HG02885 (cell line): ENCODE measurements around the gene PRKACB.
A peak's percentile ranks its signal among the peaks of the same experiment; 100 is the strongest.
"Not testable (repeated sequence)": the region's sequence is repeated elsewhere in the genome, so short reads cannot be mapped to it uniquely, and the experiment has no call there.

Experiments
- ATAC-seq: cut with Tn5 transposase; IDR thresholded peaks from one replicate; pipeline ENCODE4 v1.9.1; 2021; ENCODE audit warnings: mild to moderate bottlenecking; ENCODE audit not compliant: unreplicated experiment, poor library complexity

PRKACB gene

DNA sequence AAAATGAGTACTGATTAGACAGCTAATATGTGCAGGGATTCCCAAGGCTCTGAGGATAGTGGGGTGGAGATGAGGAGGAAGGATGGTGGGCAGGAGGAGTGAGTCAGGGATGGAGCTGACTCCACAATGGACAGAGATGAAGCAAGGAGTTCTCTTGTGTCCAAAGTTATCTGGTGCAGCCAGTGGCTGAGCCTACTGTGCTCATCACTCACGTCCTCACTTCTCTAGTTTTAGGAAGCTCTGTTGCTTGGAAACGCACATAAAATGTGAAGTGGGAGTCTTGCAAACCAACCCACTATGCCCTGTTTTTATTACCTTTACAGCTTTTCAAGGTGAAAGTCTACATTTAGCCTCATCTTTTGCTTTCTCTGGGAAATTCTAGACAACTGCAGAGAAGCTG, 120.9 kb downstream of the PRKACB start:
- no peak for ATAC-seq

DNA sequence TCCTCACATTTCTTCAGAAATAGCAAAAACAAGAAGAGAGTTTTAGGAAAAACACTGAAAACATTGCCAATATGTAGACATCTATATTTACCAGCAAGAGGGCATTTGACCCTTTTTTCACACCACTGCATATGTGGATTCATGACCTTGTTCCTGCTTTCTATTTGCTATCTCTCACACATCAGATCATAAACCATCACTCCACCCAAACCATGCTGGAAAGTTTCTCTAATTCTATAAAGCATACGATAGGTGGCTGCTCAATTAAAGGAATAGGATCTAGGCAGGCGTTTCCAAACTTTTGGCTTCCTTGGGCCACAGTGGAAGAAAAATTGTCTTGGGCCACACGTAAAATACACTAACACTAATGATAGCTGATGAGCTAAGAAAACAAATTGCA, 121.8 kb downstream of the PRKACB start:
- ATAC-seq: no peak

DNA sequence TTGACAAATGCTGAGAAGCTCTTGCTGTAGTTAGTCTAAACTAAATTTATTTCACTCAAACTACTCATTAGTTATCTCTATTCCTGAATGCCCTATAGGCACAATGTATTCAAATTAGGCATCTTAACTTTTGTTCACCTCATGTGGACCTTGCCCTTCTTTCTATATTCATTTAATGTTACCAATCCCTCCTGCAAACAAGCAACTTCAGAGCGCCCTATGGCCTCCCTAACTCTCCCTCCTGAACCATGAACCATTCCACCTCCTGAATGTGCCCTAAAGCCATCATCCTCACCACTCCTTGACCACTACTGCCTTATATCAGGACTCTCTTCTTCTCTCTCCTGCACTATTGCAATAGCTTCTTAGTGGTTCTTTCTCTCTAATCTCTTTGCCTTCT, 122.7 kb downstream of the PRKACB start:
- no peak for ATAC-seq

DNA sequence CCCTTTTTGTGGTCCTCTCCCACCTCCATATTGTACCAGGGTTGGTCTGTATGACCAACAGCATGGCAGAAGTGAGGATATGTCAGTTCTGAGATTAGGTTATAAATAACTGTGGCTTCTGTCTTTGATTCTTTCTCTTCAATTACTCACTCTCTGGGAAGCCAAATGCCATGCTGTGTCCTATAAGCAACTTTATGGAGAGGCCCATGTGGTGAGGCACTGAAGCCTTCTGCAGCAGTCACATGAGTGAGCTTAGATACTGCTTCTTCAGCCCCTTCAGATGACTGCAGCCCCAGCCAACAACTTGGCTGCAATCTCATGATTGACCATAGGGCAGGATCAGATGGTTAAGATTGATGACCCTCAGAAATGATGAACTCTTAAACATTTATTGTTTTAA, 123.4 kb downstream of the PRKACB start:
- no peak for ATAC-seq

DNA sequence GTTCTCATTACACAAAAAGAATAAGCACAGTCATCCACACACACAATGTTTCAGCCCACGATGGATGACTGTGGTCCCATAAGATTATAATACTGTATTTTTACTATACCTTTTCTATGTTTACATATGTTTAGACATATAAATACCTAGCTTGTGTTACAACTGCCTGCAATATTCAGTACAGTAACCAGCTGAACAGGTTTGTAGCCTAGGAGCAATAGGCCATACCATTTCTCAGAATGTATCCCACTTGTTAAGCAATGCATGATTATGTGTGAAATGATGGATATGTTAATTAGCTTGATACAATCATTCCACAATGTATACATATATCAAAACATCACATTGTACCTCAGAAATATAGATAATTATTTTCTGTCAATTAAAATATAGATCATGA, 124.3 kb downstream of the PRKACB start:
- ATAC-seq: no peak

DNA sequence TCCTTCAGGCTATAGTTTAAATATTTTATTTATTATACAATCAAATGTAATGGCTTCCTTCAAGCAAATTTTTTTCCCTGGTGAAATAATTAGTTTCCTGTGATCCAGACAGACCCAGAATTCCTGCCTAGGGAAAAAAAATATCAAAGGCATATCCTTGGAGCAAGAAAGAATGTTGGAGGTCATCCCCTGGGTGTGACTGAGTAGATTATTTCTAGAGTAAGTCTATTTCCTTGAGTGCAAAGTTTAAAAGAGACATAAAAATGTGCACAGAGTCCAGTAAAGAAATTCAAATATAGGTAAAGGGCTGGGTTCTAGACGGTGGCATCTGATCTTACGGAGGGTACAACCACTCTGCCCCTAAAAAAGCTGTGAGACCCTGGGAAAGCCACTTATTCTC, 125.2 kb downstream of the PRKACB start:
- no peak for ATAC-seq

DNA sequence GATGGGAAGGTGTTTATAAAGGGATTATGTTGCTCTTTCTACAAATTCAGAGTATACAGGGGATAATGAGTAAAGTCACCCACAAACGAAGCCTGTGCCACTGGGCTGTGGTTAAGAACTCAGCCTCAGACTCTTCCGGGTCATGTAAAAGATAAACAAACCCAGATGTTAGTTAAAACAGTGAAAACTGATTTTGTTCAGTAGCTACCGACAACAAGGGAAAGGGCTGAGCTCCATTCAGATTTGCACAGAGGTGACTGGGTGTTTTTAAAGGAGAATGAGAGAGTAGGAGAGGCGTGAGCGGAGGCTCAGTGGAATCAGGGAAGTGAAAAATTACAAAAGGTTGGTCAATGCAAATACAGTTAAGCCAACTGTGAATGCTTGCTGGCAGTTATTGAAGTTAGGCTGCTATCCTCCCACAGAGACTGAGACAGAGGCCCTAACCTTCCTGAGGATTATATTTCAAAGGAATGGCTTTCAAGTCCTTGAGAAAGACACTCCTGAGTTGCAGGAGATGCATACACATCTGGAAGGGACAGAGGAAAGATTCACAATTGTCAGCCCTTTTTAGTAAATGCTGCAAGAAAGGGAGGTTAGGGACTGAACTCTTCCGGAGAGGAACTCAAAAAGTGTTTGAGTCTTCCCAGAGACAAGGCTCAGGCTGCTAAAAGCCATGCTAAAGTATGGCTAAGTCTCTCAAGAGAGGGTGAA, 127.5 kb downstream of the PRKACB start:
- peak; percentile 98 for ATAC-seq

DNA sequence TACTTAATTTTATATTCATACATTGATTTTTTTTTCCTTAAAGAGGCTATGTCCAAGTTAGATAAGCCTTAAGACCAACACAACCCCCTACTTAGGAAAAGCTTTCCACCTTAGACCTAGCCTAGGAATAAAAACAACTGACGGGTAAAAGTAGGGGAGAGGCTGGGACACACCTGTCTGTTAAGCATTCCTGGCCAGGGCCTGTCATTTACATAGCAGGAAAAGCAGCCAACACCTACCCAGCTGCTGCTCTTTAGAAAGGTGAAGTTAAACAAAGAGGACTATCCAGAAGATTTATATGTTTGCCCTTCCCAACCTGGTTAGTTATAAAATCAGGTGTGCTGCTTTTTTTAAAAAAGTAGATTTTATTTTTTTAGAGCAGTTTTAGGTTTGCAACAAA, 128.3 kb downstream of the PRKACB start:
- no peak for ATAC-seq

DNA sequence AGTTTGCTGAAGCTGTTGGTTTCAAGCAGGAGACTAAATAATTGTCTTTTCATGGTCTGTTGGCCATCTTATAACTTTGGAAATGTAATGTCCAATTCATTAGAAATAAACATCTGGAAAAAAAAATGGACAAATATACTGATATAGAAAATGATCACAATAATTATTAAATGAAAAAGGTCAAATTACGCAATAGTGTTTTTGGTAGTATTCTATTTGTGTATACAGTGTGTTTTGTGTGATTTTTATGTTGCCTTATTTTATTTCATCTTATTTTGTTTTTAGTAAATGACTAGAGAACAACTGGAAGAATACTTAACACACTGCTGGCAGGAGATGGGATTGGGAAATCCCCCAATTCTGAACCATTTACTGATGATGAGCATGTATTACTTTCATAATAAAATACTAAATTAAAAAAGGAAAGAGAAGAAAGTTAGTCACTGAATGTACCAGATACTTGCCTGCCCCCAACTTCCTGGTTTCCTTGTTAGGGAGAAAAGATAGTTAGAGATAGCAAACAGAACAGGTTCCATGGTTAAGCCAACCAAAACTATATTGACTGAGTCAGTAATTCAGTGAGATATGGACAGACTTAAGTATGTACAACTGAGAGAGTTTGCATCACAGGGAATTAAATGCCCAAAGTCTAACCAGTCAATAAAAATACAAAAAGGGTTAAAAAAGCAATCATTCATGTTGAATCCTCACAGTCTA, 133.4 kb downstream of the PRKACB start:
- ATAC-seq: no peak

DNA sequence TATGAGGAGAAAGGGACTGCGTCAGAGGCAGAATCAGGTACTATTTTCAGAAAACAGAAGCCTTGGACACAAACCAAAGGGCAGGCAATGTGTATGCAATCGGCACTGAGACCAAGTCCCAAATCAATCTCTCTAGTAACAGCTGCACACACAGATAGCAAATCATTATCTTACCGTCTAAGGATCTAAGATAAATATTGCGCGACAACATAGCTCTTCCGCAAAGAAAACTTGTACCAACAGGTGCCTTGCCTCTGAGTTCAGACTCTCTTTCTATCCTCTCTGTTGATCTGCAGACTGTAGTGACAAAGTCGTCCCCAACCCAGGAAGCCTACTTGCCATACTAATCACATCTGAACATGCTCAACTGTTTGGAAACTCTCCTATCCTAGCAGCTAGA, 134.8 kb downstream of the PRKACB start:
- ATAC-seq: no peak

DNA sequence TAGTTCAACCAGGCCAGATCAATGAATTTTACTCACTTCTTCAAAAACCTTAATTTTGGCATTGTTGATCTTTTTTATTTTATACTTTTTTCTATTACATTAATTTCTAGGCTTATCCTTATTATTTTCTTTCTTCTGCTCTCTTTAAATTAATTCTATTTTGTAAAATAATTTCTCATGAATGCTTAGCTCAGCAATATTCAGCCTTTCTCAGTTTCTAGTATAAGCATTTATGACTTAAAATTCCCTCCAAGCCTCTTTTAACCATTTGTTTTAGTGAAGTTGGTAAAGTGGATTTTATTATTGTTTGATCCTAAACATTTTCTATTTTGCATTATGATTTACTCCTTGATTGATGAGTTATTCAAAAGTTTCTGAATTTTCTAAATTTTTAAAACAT, 136.8 kb downstream of the PRKACB start:
- no peak for ATAC-seq

DNA sequence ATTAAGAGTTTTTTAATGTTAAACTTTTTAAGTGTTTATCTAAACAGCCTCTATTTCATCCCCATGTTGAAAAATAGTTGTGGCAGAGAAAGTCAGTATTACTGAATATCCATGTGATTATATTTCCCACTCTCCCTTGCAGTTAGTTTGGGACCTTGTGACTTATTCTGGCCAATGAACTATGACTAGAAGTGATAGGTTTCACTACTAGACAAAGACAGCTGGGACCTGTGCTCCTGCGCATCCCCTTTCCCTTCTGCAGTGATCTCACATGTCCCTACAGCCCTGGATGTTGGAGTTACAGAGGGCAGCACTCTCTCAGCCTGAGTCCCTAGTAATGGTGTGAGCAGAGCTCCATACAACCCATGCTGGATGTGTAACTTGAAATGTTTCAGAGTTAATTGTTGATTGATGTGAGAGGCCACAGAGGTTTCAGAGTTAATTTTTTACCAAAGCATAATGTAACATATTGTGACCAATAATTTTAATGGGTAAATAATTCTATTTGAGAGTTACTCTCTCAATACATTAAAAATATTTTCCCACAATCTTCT, 138.8 kb downstream of the PRKACB start:
- no peak for ATAC-seq

DNA sequence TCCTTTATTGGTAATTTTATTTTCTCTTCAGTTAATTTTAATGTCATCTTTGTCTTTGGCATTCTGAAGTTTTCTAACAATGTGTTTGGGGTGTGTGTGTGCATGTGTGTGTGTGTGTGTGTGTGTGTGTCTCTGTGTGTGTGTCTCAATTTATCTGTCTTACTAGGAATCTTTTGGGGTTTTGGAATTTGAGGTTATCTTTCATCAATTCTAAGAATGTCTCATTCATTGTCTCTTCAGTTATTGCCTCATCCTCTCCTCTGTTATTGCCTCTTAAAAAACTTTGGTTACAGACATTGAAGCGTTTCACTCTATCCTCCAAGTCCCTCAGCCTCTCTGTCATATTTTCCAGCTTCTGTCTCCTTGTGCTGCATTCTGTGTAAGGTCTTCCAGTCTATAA, 139.3 kb downstream of the PRKACB start:
- no peak for ATAC-seq

DNA sequence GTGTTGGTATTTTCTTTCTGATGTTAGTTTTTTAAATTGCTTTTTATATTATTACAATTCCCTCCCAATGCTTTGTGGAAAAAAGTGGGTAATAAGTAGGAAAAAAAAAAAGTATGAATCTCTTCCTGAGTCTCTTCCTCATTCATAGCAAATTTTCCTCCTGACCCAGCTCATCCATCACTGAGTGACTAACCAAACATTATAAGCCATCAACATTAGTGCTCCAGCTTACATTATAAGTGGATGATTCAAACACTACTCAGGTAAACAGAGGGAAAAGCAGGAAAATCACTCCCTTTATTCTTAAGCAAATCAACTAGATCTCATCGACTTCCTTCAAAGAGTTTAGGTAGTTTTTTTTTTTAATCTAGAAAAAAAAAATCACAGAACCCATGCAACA, 142.0 kb downstream of the PRKACB start:
- ATAC-seq: no peak

DNA sequence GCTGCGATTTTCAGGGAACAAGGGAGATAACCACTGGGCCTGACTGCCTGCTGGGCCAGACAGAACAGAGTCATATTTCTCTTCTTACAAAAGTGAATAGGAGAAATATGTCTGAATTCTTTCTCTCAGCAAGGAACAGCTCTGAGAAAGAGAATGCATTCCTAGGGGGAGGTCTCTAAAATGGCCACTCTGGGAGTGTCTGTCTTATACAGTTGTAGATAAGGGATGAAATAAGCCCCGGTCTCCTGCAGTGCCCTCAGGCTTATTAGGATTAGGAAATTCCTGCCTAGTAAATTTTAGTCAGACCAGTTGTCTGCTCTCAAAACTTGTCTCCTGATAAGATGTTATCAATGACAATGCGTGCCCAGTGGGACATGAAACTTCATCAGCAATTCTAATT, 143.3 kb downstream of the PRKACB start:
- ATAC-seq: not testable (repeated sequence)
